ENCODE data around the gene CHSY3.

DNA sequence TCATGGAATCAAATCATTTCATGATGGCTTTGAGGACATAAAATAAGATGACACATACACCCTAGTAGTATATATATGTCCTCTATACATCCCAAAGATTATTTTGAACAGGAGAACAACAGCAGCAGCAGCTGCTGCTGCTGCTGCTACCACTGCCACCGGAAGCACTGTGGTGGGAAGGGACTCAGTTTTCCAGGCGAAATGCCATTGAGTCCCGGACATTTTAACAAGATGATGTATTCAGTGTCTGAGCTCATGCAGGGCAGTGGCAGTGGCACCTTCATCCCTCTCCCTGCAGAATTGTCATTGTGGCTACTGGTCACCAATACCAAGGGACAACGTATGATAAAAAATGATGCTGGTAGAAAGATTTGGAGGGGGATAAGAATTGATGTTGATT, 151.3 kb downstream of the CHSY3 start:
- TF ChIP-seq, protein P1, sequence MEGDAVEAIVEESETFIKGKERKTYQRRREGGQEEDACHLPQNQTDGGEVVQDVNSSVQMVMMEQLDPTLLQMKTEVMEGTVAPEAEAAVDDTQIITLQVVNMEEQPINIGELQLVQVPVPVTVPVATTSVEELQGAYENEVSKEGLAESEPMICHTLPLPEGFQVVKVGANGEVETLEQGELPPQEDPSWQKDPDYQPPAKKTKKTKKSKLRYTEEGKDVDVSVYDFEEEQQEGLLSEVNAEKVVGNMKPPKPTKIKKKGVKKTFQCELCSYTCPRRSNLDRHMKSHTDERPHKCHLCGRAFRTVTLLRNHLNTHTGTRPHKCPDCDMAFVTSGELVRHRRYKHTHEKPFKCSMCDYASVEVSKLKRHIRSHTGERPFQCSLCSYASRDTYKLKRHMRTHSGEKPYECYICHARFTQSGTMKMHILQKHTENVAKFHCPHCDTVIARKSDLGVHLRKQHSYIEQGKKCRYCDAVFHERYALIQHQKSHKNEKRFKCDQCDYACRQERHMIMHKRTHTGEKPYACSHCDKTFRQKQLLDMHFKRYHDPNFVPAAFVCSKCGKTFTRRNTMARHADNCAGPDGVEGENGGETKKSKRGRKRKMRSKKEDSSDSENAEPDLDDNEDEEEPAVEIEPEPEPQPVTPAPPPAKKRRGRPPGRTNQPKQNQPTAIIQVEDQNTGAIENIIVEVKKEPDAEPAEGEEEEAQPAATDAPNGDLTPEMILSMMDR (IDR thresholded peaks at IDR 0.05) = no peak
- no peak for TF ChIP-seq ZFX (IDR thresholded peaks at IDR 0.05; ENCODE audit: borderline replicate concordance)

Measured in 22Rv1 (cell line).